Left ventricle myocardium inferior (tissue), 1 donor: Measurements from ENCODE around the gene IL25. TPM values are rescaled to one million over a fixed set of nuclear protein-coding genes. Genes with fewer than 3 reads are reported as not detected.
A peak's percentile ranks its signal among the peaks of the same experiment; 100 is the strongest.
"Not testable (repeated sequence)": the region's sequence is repeated elsewhere in the genome, so short reads cannot be mapped to it uniquely, and the experiment has no call there.

Experiments used
- DNase-seq: peaks from one replicate; pipeline ENCODE4 v3.0.0-alpha.2; 2020
- H3K27ac ChIP-seq: fragments of 200-600 bp; replicated peaks from 2 replicates; pipeline ENCODE4 v1.8.0; 2021
- H3K27me3 ChIP-seq: fragments of 200-600 bp; 2 replicates; pipeline ENCODE4 v1.8.0; 2021; ENCODE audit warnings: low read depth
- H3K36me3 ChIP-seq: fragments of 200-600 bp; 2 replicates; pipeline ENCODE4 v1.8.0; 2021
- H3K4me1 ChIP-seq: fragments of 200-600 bp; 2 replicates; pipeline ENCODE4 v1.8.0; 2021
- H3K4me3 ChIP-seq: fragments of 200-600 bp; 2 replicates; pipeline ENCODE4 v1.8.0; 2021; ENCODE audit warnings: mild to moderate bottlenecking, moderate library complexity
- H3K9me3 ChIP-seq: fragments of 200-600 bp; replicated peaks from 2 replicates; pipeline ENCODE4 v1.8.0; 2021
- CTCF ChIP-seq: fragments of 200-600 bp; IDR thresholded peaks from 2 replicates; pipeline ENCODE4 v1.8.0; 2021; ENCODE audit warnings: antibody characterized with exemption, mild to moderate bottlenecking, borderline replicate concordance
- intact Hi-C: fragments of 100-400 bp; cut with micrococcal nuclease; formaldehyde crosslinking; loops from one replicate; pipeline ENCODE4 v1.11.0; 2022
- total RNA-seq: library from RNA; stranded (reverse); fragmentation: NEBNext Ultra II Directional; extraction: Animal tissue kit (Norgen Biotek cat#: 25700); gene quantifications from one replicate; pipeline ENCODE4 v1.2.1, GENCODE V29; 2021
- donor health status: DM: no; HTN: yes; CAD: no; lungs with severe emphysema.

The IL25 gene
- total RNA-seq, 1 donor from 2014 or later, result not detected

- no peak for DNase-seq
- intact Hi-C loops, result no loop called here
- no peak for TF ChIP-seq CTCF
- H3K4me1 ChIP-seq, result peaks cover 17% of the 10 kb centered on the region
- H3K9me3 ChIP-seq, result no peaks in the 10 kb centered on the region
- H3K36me3 ChIP-seq, result peaks cover 89% of the 10 kb centered on the region
- H3K27me3 ChIP-seq, result peaks cover 13% of the 10 kb centered on the region
- H3K4me3 ChIP-seq, result no peak overlapping the region
- peak overlapping the region; percentile 40 for H3K27ac ChIP-seq
These were observed 16.8 kb downstream of the IL25 start for GRCh38 chr14:23389396-23389795.

DNA sequence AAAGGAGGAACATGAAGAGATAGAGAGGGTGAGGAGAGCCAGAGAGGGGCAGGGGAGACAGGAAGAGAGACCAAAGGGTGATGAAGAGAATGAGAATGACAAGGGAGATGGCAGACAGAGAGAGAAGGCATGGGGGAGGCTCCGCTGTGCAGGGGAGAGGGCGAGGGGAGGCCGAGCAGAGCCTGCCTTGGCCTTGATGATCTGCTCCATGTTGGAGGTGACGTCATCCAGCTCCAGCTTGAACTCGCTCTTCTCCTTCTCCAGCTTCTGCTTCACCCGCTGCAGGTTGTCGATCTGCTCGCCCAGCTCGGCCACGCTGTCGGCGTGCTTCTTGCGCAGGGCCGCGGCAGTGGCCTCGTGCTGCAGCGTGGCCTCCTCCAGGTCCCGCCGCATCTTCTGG lies 17.3 kb downstream of the IL25 start:
- DNase-seq, H3K4me3 ChIP-seq, H3K9me3 ChIP-seq, intact Hi-C loops: not testable (repeated sequence)
- H3K4me1 ChIP-seq, result peaks cover 17% of the 10 kb centered on the region
- H3K27me3 ChIP-seq, result peaks cover 13% of the 10 kb centered on the region
- H3K36me3 ChIP-seq, result peaks cover 85% of the 10 kb centered on the region
- peak overlapping the region; percentile 40 for H3K27ac ChIP-seq

- Histone ChIP-seq H3K27ac (peak overlapping the region; percentile 60), H3K36me3 (peaks cover 73% of the 10 kb centered on the region)
- DNase-seq, result no peak
These were observed 20.0 kb downstream of the IL25 start for GRCh38 chr14:23392613-23393012.

GRCh38 chr14:23396126-23396525 lies 23.5 kb downstream of the IL25 start:
- H3K27ac ChIP-seq, result peak overlapping the region; percentile 5
- H3K27me3 ChIP-seq, result no peaks in the 10 kb centered on the region
- peaks cover 43% of the 10 kb centered on the region for H3K4me1 ChIP-seq
- no peak for TF ChIP-seq CTCF
- H3K4me3 ChIP-seq, result no peak overlapping the region
- intact Hi-C loops, result no loop called here
- peaks cover 66% of the 10 kb centered on the region for H3K36me3 ChIP-seq
- DNase-seq, result peak; percentile 13
- H3K9me3 ChIP-seq, result no peaks in the 10 kb centered on the region

More at GRCh38 chr14:23392613-23393012, 20.0 kb downstream of the IL25 start:
- intact Hi-C loops, result no loop called here
- Histone ChIP-seq H3K4me3 (no peak overlapping the region), H3K4me1 (peaks cover 28% of the 10 kb centered on the region), H3K9me3 (no peaks in the 10 kb centered on the region), H3K27me3 (peaks cover 13% of the 10 kb centered on the region)
- no peak for TF ChIP-seq CTCF

GRCh38 chr14:23396781-23397407 lies 24.3 kb downstream of the IL25 start:
- peak overlapping the region; percentile 15 for H3K4me3 ChIP-seq
- H3K27me3 ChIP-seq, result no peaks in the 10 kb centered on the region
- no peak for TF ChIP-seq CTCF
- intact Hi-C loops, result no loop called here
- H3K9me3 ChIP-seq, result no peaks in the 10 kb centered on the region
- H3K27ac ChIP-seq, result peak overlapping the region; percentile 27
- no peak for DNase-seq
- H3K4me1 ChIP-seq, result peaks cover 50% of the 10 kb centered on the region
- peaks cover 67% of the 10 kb centered on the region for H3K36me3 ChIP-seq

GRCh38 chr14:23398348-23398747 lies 25.7 kb downstream of the IL25 start:
- Histone ChIP-seq H3K9me3 (no peaks in the 10 kb centered on the region), H3K4me3 (peak overlapping the region; percentile 9), H3K27me3 (peaks cover 5% of the 10 kb centered on the region), H3K4me1 (peaks cover 54% of the 10 kb centered on the region), H3K36me3 (peaks cover 62% of the 10 kb centered on the region), H3K27ac (peak overlapping the region; percentile 58)
- intact Hi-C loops, result no loop called here
- no peak for TF ChIP-seq CTCF
- no peak for DNase-seq
